HG03060 (cell line): Measurements from ENCODE around the gene TPSD1.
"Not testable (repeated sequence)": the region's sequence is repeated elsewhere in the genome, so short reads cannot be mapped to it uniquely, and the experiment has no call there.

ENCODE experiments used
- ATAC-seq: cut with Tn5 transposase; IDR thresholded peaks from one replicate; pipeline ENCODE4 v1.9.1; 2021; ENCODE audit warnings: low read depth, moderate number of reproducible peaks; ENCODE audit not compliant: unreplicated experiment

TPSD1 gene

GRCh38 chr16:1240436-1240835, 15.4 kb upstream of the TPSD1 start, which contains the start of gene TPSAB1:
Gene TPSAB1 (plus strand): TSS chr16:1240705. CDS start chr16:1240939, 234 bp downstream.
- ATAC-seq: not testable (repeated sequence)

DNA sequence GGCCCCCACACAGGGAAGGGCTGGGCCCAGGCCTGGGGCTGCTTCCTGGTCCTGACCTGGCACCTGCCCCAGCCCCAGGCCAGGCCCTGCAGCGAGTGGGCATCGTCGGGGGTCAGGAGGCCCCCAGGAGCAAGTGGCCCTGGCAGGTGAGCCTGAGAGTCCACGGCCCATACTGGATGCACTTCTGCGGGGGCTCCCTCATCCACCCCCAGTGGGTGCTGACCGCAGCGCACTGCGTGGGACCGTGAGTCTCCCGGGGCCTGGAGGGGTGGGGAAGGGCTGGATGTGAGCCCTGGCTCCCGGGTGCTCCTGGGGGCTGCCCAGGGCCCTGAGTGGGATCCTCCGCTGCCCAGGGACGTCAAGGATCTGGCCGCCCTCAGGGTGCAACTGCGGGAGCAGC, 14.8 kb upstream of the TPSD1 start:
- ATAC-seq: not testable (repeated sequence)

GRCh38 chr16:1243363-1243762, 12.5 kb upstream of the TPSD1 start:
- not testable (repeated sequence) for ATAC-seq

DNA sequence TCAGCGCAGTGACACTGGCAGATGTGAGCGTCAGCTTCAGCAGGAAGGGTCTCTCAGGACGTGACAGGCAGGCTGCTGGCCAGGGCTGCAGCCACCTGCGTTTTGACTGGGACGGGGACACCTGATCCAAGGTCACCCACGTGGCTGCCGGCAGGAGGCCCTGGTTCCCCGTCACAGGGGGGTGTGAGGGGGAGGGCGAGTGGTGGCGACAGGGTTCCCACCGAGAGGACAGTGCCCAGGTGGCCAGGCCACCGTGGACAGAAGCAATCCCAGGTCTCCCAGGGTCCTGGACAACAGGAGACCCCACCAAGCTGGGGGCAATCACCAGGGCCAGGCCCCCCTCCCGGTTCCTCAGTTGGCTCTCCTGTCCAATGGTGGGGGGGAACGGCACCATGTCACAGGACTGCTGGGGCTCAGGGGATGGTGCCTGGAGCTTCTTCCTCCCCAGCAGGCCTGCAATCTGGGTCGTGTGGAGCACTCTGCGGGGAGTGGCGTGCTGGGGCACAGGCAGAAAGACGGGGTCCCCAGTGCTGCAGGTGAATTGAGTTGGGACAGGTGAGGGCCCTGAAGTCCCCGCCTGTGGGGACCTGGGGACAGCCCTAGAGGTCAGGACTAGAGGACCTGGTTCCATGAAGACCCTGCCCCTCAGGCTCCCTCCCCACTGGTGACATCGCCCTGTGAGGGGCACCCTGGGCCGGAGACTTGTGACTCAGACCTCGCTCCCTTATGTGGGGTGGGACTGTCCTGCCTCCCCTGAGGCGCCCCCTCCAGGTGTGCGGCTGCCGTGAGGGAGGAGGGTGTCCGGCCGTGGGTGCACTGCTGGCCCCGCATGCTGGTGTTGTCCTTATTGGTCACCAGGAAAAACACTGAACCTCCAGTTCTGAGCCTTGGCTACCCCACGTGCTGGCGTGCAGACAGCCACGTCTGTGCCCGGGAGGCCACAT, 11.7 kb upstream of the TPSD1 start:
- not testable (repeated sequence) for ATAC-seq

- no peak for ATAC-seq
These were observed 11.0 kb upstream of the TPSD1 start for GRCh38 chr16:1244881-1245280.

GRCh38 chr16:1245452-1246020, 10.3 kb upstream of the TPSD1 start:
- ATAC-seq: no peak

DNA sequence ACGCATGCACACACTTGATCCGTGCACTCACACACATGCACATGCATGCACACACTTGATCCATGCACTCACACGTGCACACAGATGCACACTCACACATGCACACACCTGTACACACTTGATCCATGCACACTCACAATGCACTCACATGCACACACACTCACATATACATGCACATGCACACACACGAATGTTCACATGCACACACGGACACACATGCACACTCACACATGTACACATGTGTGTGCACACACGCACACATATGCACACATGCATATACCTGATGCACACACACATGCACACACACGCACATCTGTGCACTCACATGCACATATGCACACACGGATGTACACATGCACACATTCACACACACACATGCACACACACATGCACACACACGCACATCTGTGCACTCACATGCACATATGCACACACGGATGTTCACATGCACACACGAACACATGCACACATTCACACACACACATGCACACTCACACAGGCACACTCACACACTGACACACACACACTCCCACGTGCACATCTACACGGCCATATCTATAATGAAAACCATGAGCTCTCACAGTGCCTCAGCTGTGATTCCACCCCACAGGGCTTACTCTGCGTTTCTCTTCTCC, 7.8 kb upstream of the TPSD1 start:
- not testable (repeated sequence) for ATAC-seq

DNA sequence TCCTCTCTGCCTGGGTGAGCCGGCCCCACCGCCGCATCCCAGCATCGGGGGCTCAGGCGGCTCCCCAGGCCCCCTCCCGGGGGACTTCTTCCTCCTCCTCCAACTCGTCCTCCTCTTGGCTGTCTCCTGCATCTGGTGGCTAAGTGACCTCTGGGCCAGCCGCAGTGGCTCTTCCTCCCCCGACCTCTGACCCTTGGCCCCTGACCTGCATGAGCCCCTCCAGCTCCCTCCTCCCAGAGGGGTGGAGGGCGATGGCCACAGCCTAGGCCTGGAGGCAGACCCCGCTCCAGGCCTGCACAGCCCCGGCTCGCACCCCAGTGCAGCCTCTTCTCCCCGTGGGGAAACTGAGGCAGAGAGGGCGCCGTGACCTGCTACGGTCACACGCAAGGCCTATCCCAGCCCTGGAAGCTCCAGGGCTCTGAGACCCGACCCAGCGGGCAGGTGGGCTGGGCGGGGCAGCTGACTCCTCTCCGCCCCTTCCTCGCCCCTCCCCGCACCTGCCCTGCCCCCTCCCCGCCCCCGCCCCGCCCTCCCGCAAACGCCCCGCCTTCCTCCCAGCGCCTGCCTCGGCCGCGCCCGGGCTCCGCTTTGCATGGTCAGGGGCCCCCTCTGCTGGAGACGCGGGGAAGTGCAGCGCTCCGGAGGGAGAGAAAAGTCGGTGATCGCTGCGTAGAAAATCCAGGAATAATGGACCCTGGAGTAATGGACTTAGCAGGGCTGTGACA, 6.7 kb upstream of the TPSD1 start:
- ATAC-seq: not testable (repeated sequence)

DNA sequence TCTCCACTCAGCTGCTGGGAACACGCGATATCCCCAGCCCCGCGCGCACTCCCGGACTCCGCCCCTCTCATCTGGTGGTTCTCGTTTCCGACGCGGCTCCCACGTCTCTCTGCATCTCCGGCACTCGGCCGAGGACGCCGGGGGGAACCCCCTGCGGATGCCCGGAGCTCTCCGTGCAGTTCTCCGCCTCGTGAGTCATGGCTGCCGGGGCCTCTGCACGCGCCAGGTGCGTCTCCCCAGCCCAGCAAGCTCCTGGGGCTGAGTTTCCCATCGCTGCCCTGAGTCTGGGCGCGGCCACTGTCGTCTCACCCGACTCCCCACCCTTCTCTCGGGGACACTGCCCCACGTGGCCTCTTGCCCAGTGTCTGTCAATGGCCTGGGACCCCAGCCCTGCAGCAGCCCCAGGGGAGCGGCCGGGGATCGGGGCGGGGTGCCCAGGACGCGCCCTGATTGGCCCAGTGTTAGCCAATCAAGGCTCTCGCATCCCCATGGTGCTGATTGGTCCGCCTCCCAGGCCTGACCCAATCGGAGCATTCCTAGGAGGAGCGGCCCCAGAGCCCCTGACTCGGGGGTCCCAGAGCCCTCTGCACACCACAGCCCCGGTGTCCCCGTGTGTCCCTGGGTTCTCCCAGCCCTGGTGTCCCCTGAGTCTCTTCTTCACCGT, 2.0 kb upstream of the TPSD1 start:
- ATAC-seq: not testable (repeated sequence)

DNA sequence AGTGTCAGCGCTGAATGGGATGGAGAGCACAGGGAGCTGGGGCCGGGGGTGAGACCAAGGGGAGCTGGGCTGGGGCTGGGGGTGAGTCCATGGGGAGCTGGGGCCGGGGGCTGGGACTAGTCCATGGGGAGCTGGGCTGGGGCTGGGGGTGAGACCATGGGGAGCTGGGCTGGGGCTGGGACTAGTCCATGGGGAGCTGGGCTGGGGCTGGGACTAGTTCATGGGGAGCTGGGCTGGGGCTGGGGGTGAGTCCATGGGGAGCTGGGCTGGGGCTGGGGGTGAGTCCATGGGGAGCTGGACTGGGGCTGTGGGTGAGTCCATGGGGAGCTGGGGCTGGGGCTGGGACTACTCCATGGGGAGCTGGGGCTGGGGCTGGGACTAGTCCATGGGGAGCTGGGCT, 1.0 kb upstream of the TPSD1 start:
- ATAC-seq: not testable (repeated sequence)

DNA sequence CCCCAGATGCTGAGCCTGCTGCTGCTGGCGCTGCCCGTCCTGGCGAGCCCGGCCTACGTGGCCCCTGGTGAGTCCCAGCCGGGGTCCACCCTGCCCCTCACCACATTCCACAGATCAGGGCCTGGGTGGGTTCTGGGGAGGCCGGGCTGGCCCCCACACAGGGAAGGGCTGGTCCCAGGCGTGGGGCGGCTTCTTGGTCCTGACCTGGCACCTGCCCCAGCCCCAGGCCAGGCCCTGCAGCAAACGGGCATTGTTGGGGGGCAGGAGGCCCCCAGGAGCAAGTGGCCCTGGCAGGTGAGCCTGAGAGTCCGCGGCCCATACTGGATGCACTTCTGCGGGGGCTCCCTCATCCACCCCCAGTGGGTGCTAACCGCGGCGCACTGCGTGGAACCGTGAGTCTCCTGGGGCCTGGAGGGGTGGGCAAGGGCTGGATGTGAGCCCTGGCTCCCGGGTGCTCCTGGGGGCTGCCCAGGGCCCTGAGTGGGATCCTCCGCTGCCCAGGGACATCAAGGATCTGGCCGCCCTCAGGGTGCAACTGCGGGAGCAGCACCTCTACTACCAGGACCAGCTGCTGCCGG, 516 bp downstream of the TPSD1 start:
- not testable (repeated sequence) for ATAC-seq

GRCh38 chr16:1256874-1257322, 1.0 kb downstream of the TPSD1 start:
- no peak for ATAC-seq

DNA sequence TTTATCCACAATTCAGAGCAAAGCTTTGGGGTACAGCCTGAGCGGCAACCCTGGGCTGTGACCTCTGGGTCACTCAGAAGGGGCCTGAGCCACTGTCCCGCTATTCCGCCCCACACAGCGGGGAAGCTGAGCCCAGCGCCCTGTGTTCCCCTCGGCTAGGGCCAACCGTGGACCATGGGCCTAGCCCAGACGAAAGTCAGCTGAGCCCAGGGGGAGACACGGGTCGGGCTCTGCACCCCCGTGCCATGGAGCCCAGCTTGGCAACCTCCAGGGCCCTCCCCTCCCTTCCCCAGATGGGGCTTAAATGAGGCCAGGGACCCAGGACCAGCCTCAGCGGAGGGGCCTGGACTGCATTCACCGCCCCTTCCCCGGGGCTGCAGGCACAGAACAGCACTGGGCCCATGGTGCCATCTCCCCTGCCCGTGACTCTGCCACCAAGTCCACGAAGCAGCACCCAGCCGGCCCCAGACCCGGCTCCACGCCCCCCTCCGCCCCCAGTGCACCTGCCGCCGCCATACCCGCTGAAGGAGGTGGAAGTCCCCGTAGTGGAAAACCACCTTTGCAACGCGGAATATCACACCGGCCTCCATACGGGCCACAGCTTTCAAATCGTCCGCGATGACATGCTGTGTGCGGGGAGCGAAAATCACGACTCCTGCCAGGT, 1.8 kb downstream of the TPSD1 start:
- no peak for ATAC-seq

DNA sequence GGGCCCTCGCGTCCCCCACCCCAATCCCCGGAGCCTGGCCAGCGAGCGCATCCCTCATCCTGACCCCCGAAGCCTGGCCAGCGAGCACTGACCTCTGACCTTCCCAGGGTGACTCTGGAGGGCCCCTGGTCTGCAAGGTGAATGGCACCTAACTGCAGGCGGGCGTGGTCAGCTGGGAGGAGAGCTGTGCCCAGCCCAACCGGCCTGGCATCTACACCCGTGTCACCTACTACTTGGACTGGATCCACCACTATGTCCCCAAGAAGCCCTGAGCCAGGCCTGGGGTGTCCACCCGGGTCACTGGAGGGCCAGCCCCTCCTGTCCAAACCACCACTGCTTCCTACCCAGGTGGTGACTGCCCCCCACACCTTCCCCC, 2.3 kb downstream of the TPSD1 start:
- ATAC-seq: no peak

DNA sequence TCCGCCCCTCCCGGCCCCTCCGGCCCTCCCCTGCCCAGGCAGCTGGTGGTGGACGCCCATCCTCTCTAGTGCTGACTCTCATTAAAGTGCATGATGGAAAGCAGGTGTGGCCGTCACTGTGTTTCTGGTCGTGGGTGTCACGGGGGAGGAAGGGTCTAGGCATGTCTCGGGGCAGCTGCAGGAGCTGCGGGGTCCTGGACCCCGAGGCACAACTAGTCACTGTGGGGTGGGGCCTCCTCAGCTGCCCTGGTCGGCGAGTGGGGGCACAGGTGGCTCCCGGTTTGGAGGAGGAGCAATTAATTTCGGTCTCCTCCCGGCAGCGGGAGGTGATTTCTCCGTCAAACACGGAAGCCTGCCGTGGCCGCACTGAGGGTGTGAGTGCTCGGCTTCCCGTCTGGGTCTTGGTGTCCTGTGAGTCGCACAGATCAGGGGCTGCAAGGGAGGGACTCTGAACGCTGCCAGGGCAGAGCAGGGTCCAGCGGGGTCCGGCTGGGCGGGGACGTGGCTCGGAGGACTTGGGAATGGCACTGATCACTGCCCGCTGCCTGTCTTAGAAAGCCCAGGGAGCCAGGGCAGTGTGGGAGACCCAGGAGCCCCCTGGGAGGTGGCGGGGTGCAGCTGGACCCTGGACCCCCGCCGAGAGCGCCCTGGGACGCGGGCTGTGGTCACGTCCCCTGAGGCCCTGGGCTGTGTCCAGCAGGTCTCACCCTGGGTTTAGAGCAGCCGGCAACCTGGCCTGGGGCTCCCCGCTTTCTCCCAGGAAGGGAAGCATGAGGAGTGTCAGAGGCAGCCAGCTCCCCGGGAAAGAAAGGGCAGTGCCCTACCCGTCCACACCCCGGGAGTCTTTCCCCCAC, 3.3 kb downstream of the TPSD1 start:
- no peak for ATAC-seq

DNA sequence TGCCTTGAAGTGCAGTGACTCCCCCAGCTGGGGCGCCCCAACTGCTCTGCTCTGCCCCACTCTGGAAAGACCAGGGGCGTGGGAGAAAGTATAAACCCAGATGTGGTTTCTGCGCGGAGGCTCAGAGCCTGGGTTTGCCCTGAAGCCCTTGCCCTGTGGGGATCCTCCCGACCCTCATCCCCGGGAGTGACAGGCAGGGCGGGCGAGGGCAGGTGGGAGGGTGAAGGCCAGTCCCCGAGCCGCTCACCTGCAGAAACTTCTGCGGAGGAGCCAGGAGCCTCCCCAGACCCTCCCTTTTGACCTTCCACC, 3.8 kb downstream of the TPSD1 start:
- no peak for ATAC-seq

DNA sequence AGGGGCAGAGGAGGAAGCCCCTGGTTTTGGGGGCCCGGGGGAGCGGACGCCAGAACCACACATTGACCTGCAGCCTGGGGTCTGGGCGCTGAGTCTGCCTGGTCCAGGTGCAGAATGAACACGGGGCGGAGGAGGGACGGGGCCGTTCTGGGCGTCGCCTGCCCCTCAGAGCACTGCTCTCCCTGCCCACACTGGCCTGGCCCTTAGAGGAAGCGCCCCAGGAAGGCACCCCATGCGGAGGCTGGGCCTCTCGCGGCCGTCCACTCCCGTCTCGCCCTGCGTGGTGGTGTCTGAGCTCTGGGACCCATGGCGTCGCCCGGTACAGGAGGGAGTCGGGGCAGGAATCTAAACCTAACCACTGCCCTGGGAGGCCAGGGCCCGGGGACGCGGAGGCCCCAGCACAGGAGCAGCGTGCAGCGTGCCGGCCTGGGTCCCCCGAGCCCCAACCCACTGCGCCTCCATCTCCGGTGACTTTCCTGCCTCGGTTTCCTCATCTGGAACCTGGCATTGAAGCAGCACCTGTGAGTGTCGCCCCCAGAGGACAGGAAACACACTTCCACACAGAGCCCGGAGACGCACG, 4.3 kb downstream of the TPSD1 start:
- no peak for ATAC-seq
